HG02885 (cell line): ENCODE results near the gene MYO15A.

Experiments used
- ATAC-seq: cut with Tn5 transposase; IDR thresholded peaks from one replicate; pipeline ENCODE4 v1.9.1; 2021; ENCODE audit warnings: mild to moderate bottlenecking; ENCODE audit not compliant: unreplicated experiment, poor library complexity

The MYO15A gene

DNA sequence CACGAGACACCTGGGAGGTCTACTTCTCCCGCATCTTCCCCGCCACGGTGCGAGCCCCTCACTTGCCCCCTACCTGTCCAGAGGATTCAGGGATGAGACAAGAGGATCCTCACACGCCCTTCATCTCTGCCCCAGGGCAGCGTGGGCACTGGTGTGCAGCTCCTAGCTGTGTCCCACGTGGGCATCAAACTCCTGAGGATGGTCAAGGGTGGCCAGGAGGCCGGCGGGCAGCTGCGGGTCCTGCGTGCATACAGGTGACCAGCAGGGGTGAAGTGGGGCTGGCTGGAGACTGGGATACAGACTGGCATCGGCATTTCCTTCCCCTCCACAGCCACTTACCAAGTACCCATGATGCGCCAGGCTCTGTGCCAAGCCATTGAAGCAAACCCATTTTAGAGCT, 46.6 kb downstream of the MYO15A start:
- no peak for ATAC-seq

DNA sequence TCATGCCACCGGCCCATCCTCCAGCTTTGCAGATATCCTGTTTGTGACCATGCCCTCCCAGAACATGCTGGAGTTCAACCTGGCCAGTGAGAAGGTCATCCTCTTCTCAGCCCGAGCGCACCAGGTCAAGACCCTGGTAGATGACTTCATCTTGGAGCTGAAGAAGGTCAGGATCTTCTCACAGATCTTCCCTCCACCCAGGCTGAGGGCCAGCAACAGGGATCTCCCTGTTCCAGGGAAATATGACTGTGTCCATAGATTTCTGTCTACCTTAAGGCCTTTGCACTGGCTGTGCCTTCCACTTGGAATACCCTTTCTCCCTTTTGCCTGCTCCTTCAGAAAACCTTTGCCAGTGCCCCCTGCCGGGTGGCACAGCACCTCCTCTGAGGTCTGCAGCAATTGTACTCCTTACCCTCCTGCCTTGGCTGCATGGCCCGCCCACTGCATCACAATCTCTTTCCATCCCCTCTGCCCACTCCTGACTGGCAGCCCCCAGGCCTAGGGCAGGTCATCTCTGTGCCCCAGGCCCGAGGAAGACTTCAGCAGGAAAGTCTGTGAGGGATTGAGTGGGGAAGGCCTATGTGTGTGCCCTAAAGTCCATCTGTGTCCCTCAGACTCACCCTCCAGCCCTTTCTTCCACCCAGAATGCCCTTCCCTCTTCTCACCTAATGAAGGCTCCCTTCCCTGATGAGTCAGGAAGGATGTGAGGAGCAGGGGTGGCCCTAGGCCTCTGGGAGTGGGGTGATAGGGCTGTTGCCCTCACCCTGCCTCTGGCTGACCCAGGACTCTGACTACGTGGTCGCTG, 47.8 kb downstream of the MYO15A start:
- ATAC-seq, result no peak

DNA sequence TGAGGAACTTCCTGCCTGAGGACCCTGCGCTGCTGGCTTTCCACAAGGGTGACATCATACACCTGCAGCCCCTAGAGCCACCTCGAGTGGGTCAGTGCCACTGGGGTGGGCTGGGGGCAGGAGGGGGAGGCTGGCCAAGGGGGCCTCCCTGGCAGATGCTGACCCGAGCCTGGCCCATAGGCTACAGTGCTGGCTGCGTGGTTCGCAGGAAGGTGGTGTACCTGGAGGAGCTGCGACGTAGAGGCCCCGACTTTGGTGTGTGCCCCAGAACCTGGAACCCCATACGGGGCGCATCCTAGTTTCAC, 48.4 kb downstream of the MYO15A start:
- no peak for ATAC-seq

DNA sequence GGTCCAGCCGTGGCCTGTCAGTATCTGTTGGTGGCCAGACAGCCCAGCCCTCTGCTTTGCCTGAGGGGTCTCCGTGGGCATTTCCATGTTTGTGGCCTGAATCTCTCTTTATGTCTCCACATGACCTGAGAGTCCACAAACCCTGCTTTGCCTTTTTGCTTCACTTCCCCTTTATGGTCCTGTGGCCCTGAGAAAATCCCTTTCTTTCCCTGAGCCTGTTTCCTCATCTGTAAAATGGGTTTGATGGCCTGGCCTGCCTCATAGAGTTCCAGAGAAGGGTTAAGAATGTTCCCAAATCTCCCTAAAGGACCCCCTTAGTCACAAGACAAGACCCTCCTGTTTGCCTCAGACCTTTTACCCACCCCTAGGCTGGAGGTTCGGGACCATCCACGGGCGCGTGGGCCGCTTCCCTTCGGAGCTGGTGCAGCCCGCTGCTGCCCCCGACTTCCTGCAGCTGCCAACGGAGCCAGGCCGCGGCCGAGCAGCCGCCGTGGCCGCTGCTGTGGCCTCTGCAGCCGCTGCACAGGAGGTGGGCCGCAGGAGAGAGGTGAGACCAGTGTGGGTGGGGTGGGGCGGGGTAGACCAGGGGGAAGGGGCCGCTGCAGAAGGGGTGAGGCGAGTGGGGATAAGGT, 48.9 kb downstream of the MYO15A start:
- no peak for ATAC-seq

DNA sequence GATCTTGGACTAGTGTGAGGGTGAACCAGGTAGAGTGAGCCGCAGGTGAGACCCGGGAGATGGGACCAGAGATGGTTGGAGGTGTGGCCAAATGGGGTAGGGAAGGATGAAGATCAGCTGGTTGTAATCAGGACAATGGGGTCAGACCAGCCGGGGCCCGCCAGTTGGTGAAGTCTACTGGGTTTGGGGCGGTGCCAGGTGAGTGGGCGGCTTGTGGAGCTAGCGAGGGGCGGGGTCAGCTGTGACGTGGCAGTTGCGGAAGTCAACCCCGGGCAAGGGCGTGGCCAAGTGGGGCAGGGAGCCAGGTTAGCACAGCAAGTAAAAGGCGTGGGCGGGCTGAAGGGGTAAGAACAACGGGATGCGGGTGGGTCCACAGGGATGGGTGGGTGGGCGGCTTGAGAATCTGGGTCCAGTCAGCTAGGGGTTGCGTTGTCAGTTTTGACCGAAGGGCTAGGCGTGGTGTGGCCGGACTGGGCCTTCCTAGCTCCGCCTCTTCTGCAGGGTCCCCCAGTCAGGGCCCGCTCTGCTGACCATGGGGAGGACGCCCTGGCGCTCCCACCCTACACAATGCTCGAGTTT, 49.6 kb downstream of the MYO15A start:
- peak; percentile 65 for ATAC-seq

DNA sequence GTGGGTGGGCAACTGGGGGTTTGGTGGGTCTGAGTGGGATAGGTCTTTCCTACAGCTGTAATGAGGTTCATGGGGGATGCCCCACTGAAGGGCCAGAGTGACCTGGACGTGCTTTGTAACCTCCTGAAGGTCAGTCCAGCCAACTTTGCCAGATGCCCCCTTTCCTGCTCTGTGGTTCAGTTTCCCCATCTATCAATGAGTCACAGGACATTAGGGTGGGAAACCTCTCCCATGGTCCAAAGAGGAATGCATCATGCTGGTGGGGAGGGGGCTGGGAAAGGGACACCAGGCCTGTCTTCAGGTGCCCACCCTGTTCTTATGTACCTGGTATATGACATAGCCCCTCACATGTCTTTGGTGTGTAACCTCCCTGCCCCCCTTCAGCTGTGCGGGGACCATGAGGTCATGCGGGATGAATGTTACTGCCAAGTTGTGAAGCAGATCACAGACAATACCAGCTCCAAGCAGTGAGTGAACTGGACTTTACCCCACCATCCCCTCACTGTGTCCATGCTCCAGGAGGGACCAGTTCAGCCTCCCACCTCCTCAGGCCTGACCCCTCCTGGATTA, 51.1 kb downstream of the MYO15A start:
- ATAC-seq, result no peak

DNA sequence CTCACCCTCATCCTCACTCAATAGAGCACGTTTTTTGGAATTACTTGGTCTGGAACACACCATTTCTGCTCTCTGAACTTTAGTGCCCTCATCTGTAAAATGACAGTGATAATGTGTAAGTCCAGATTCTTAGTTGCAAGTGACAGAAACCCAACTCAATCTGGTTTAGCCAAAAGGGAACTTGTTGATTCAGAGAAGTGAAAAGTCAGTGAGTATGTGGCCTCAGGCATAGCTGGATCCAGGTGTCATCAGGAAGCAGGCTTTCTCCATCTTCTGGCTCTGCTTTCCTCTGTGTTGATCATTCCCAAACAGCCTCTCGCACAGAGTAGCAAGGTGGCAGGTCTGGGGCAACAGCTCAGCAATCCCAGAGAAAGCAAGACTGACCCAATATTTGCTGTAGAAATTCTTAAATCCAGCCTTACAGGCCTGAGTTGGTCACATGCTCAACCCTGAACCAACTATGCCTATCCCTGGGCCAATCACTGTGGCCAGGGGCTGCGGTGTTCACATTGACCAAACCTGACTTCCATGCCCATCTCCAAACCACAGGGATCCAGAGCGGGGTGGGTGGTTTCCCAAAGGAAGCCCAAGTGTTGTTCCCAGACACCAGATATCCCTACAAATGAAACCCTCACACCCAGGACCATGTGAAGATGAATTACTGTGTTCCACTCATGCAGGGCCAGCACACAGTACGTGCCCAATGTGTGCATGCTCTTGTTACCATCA, 51.7 kb downstream of the MYO15A start:
- ATAC-seq, result no peak

DNA sequence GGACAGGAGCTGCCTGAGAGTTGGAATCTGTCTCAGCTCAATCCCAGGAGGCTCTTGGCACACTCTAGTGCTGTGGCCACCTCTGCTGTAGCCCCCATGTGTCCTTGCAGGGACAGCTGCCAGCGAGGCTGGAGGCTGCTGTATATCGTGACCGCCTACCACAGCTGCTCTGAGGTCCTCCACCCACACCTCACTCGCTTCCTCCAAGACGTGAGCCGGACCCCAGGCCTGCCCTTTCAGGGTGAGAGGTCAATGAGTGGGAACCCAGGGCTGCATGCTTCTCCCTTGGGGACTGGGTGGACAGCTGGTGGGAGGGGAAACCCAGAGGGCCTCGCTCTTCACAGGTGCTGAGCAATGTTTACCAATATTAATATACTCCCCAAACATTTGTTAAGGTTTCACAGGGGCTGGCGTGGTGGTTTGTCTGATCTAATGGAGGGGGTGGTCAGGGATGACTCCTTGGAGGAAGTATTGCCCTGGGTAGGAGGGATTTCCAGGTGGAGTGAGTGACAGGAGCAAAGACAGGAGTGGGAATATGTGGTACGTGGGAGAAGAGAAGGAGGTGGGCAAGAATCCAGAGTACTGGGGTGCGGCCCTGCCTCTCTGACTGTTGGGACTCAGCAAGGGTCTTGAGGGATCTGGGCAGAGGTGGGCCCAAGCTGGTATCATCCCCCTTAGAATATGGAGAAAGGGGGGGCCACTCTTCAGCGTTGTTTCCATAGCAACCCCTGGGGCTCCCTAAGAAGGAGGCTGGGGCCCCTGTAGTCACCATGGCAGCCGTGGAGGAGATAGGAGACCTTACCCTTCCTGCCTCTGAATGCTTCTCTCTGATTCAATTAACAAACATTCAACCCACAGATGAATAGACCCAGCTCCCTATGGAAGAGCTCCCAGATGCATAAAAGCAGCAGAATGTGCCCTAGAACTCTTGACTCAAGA, 52.9 kb downstream of the MYO15A start:
- peak; percentile 65 for ATAC-seq

DNA sequence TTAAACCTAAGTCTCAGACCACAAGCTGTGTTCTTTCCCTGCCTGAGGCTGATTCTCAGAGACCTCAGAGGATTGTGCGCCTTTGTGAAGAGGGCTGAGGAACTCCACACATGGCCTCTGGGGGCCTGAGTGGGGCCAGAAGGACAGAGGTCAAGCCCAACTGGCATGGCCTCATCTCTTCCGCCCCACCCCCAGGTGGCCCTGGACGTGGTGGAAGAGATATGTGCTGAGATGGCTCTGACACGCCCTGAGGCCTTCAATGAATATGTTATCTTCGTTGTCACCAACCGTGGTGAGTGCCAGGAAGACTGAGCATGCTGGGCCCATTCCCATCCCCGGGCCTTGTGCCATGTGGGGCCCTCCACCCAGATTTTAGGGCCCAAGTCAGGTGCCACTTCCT, 55.0 kb downstream of the MYO15A start:
- no peak for ATAC-seq

DNA sequence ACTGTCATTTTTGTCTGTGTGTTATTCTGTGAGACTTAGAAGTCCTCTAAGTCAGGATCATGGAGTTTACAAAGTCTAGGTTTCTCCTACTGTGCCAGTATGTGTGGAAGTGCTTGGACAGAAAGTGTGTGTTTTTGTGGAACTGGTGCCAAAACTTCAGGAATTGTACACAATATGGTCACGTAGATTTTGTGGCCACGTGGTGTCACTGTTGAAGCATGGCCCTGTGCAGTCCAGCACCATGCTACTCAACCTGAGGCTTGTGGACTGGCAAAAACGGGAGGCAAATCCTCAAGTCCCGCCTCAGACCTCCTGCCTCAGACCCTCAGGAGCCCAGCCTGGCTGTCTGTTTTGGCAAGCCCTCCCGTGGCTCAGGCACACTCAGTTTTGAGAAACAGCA, 58.3 kb downstream of the MYO15A start:
- ATAC-seq, result no peak

DNA sequence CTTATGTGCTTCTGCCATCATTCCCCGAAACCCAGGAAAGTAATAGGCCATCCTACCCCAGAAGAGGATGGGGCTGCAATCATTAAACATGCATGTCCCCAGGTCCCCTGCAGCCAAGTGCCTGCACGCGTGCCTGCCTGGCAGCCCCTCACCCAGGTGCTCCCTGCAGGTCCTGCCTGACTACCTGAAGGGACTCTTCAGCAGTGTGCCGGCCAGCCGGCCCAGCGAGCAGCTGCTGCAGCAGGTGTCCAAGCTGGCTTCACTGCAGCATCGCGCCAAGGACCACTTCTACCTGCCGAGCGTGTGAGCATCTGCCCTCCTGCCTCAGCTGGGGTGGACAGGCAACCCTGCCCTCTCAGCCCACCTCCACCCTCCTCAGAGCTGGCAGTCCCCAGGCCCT, 58.9 kb downstream of the MYO15A start:
- no peak for ATAC-seq

DNA sequence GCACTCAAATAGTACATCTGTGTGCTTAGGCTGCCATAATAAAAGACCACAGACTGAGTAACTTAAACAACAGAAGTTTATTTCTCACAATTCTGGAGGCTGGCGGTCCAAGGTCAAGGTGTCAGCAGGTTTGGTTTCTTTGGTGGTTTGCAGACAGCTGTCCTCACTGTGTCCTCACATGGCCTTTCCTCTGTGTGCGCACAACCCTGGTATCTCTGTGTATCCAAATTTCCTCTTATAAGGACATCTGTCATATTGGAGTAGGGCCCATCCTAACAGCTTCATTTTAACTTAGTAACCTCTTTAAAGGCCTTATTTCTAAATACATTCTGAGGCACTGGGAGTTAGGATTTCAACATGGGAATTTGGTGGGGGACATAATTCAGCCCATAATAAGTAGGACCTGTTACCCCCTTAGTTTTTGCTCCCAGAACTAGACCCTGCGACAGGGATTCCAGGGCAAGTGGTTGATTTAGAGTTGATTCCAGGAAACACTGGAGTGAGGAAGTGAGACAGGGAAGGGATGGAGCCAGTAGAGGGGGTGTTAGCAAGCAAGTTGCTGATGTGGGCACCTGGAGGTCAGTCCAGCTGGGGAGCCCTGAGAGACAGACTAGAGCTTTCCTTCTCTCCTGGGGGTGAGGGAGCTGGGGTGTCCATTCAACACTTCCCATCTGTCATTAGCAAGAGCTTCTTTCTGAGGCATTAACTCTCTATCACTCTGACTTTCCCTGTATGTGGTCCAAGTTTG, 64.1 kb downstream of the MYO15A start:
- no peak for ATAC-seq

DNA sequence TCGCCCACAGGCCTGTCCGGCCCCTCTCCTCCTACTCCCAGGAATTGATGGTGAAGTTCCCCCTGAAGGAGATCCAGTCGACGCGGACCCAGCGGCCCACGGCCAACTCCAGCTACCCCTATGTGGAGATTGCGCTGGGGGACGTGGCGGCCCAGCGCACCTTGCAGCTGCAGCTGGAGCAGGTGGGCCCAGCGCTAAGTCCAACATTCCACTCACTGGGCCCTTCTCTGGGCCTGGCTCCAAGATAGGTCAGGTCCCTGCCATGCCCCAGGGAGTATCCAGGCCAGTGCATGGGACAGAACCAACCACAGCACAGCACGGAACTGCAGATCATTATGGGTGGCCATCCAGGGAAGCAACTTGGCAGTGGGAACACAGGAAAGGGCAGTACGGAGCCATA, 65.2 kb downstream of the MYO15A start:
- ATAC-seq, result no peak

DNA sequence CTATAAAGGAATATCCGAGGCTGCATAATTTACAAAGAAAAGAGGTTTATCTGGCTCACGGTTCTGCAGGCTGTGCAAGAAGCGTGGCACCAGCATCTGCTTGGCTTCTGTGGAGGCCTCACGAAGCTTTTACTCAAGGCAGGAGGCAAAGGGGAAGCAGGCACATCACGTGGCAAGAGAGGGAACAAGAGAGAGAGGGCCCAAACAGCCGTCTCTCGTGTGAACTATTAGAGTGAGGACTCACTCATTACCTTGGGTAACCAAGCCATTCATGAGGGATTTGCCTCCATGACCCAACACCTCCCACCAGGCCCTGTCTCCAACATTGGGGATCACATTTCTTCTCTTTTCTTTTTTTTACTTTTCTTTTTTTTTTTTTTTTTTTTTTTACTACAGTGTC, 67.6 kb downstream of the MYO15A start:
- no peak for ATAC-seq

DNA sequence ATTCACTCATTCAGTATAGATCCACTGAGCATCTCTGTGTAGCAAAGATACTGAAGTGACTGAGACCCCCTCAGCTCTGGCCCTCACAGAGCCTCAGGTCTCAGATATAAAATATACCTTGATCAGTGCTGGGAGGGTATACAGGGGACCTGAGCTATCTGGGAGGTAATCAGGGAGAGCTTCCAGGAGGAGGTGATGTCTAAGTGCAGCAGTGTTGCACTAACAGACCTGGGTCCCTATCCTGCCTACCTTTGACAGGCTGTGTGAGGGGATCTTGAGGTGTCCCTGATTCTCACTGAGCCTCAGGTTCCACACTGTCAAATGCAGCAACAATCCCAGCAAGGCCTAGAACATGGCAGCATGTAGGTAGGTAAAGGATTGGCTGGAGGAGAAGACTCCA, 68.6 kb downstream of the MYO15A start:
- no peak for ATAC-seq

DNA sequence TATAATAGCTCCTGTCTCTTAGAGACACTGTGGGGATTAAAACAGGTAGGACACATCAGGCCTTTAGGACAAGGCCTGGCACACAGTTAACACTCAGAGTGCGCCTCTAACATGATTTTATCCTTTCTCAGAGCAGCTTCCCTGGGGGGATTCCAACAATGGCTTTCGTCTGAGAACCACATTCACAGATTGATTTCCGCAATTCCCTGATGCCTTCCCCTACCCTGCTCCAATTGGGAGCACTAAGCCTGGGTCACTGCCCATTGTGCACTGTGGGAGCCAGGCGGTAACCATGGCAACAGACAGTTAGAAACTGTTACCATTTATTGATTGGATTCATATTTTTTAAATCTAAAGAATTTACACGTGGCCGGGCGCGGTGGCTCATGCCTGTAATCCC, 69.2 kb downstream of the MYO15A start:
- no peak for ATAC-seq

DNA sequence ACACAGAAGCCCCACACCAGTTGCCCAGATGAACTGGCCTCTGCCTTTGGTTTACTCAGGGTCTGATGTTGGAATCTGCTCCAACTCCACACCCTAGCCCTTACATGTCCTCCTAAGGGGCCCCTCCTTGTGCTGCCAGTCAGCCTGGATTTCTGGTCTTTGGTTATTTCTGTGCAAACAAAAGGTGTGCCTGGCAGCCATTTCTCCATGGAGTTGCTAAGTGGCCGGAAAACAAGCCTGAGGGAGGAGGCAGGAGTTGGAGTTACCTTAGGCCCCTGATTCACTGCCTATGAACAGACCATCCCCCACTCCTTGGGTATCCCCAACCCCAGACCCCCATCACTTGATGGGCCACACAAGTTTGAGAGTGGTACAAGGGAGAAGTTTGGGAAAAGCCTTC, 70.6 kb downstream of the MYO15A start:
- ATAC-seq, result no peak

DNA sequence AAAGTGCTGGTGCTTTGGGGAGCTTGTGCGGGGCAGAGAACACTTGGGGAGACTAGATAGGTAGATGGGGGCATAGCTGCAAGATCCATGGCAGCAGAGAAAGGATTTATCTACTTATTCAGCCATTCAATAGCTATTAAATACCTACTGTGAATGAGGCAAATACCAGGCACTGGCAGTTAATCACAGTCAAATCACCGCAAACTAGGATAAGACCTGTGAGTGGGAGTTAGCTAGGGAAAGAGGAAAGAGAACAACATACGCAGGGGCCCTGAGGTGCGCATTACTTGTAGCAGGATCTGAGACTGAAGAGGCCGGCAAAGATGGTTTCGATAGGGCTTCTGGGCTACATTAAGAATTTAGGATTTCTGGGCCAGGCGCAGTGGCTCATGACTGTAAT, 71.2 kb downstream of the MYO15A start:
- ATAC-seq, result no peak

DNA sequence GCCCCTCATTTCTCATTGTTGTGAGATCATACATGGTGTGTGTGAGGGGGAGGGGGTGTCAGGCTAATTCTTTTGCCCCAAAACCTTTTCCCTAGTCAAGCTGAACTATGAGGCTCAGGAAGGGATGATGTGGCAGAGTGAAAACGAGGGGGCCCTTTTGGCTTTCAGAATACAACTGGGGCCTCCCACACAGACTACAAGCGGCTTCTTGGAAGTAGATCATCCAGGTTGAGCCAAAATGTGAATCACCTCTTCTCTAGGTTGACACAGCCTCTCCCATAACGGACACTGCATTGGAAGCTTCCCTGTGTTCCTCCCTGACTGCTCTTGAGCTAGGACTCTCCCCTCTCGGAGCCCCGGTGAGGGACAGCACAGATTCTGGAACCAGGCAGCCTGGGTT, 72.8 kb downstream of the MYO15A start:
- ATAC-seq, result no peak
